GM12878 (cell line): Measurements from ENCODE around the gene RAP1A. TPM values are rescaled to one million over a fixed set of nuclear protein-coding genes. Genes with fewer than 3 reads are reported as not detected.
A peak's percentile ranks its signal among the peaks of the same experiment; 100 is the strongest.

Experiments used
- ATF3 ChIP-seq: IDR thresholded peaks from 2 replicates; pipeline ENCODE4 v1.6.1; 2011; ENCODE audit warnings: low read depth, mild to moderate bottlenecking, low read length, moderate library complexity, borderline replicate concordance; ENCODE audit errors: extremely low read depth
- BHLHE40 ChIP-seq, 2 experiments: fragments of 450-650 bp in 1 of 2; IDR thresholded peaks; 2 replicates each; pipeline ENCODE4 v1.6.1; 2011 to 2017; ENCODE audit warnings: low read depth in 2 of 2, borderline replicate concordance in 1 of 2, improper control_type of control experiment in 1 of 2, low read length in 1 of 2, mild to moderate bottlenecking in 1 of 2
- CBX5 ChIP-seq: sonication (generic); IDR thresholded peaks from 2 replicates; pipeline ENCODE4 v1.6.1; 2016; ENCODE audit warnings: low read depth, moderate library complexity, mild to moderate bottlenecking, inconsistent platforms
- CEBPZ ChIP-seq: fragments of 150-350 bp; IDR thresholded peaks from 2 replicates; pipeline ENCODE4 v1.6.1; 2016; ENCODE audit warnings: low read depth, low read length
- CREB1 ChIP-seq: IDR thresholded peaks from 2 replicates; pipeline ENCODE4 v1.6.1; 2012; ENCODE audit warnings: low read depth, mild to moderate bottlenecking, inconsistent platforms
- CTCF ChIP-seq, 3 experiments: IDR thresholded peaks in 2 of 3; conservative IDR thresholded peaks in 1 of 3; 2 replicates each; pipeline ENCODE4 v1.5.1; 2011; ENCODE audit warnings: low read depth in 3 of 3, low read length in 3 of 3, mild to moderate bottlenecking in 3 of 3, control low read depth in 2 of 3, moderate library complexity in 2 of 3, inconsistent platforms in 1 of 3, mixed read lengths in 1 of 3; ENCODE audit not compliant: control insufficient read depth in 2 of 3, insufficient read depth in 1 of 3; ENCODE audit errors: extremely low read depth in 1 of 3
- EP300 ChIP-seq, 2 experiments: fragments of 150-350 bp in 1 of 2; IDR thresholded peaks; 2 replicates each; pipeline ENCODE4 v1.6.1; 2011 to 2012; ENCODE audit warnings: low read depth in 2 of 2, low read length in 2 of 2, borderline replicate concordance in 1 of 2, improper control_type of control experiment in 1 of 2, inconsistent platforms in 1 of 2; ENCODE audit not compliant: control insufficient read depth in 1 of 2
- ESRRA ChIP-seq: IDR thresholded peaks from 2 replicates; pipeline ENCODE4 v1.6.1; 2012; ENCODE audit warnings: mild to moderate bottlenecking, low read length, improper control_type of control experiment
- LARP7 ChIP-seq: fragments of 450-650 bp; IDR thresholded peaks from 2 replicates; pipeline ENCODE4 v1.6.1; 2017; ENCODE audit warnings: mild to moderate bottlenecking
- MYC ChIP-seq: IDR thresholded peaks from 2 replicates; pipeline ENCODE4 v1.6.1; 2011; ENCODE audit warnings: mild to moderate bottlenecking, low read length, moderate library complexity, inconsistent platforms; ENCODE audit not compliant: insufficient read depth, insufficient replicate concordance, insufficient read length, severe bottlenecking
- NRF1 ChIP-seq: conservative IDR thresholded peaks from 2 replicates; pipeline ENCODE4 v1.6.1; 2011; ENCODE audit warnings: mild to moderate bottlenecking, low read depth, low read length, improper control_type of control experiment
- PKNOX1 ChIP-seq: fragments of 450-650 bp; IDR thresholded peaks from 2 replicates; pipeline ENCODE4 v1.6.1; 2016; ENCODE audit warnings: mild to moderate bottlenecking
- RAD21 ChIP-seq: IDR thresholded peaks from 2 replicates; pipeline ENCODE4 v1.6.1; 2011; ENCODE audit warnings: mild to moderate bottlenecking, low read depth, low read length, moderate library complexity; ENCODE audit not compliant: insufficient read depth
- RB1 ChIP-seq: fragments of 450-650 bp; formaldehyde crosslinking; IDR thresholded peaks from 2 replicates; pipeline ENCODE4 v1.6.1; 2017; ENCODE audit warnings: mild to moderate bottlenecking, borderline replicate concordance
- SPI1 ChIP-seq: IDR thresholded peaks from 2 replicates; pipeline ENCODE4 v1.6.1; 2011; ENCODE audit warnings: low read depth, mild to moderate bottlenecking, low read length, moderate library complexity, borderline replicate concordance; ENCODE audit not compliant: insufficient read depth
- STAT1 ChIP-seq: fragments of 450-650 bp; conservative IDR thresholded peaks from 2 replicates; pipeline ENCODE4 v1.6.1; 2014; ENCODE audit warnings: antibody characterized with exemption, mild to moderate bottlenecking
- ZNF217 ChIP-seq: fragments of 450-650 bp; IDR thresholded peaks from 2 replicates; pipeline ENCODE4 v1.6.1; 2017; ENCODE audit warnings: antibody characterized with exemption, mild to moderate bottlenecking
- ZNF622 ChIP-seq: fragments of 450-650 bp; IDR thresholded peaks from 2 replicates; pipeline ENCODE4 v1.6.1; 2017; ENCODE audit warnings: mild to moderate bottlenecking, inconsistent platforms
- polyA plus RNA-seq, 11 experiments: library from polyadenylated mRNA; depleted of rRNA in 4 of 11; unstranded in 6 of 11; stranded (reverse) in 5 of 11; fragments of >200 nt; fragmentation: Nextera tagmentation in 4 of 11; fragmentation: Illumina TruSeq in 1 of 11; extraction: Ambion mirVana in 4 of 11; extraction: Trizol in 1 of 11; gene quantifications; 1 replicate in 1 of 11; 2 replicates in 10 of 11; pipeline versions ENCODE4 v1.2.1 to v1.2.3, GENCODE V29; 2011 to 2016; ENCODE audit warnings: inconsistent platforms in 2 of 11, missing spikeins in 2 of 11, low read depth in 1 of 11
- total RNA-seq, 4 experiments: library from RNA; depleted of rRNA in 3 of 4; stranded (reverse); fragments of >200 nt in 3 of 4; fragmentation: Illumina TruSeq in 1 of 4; extraction: Trizol in 1 of 4; gene quantifications; 2 replicates each; pipeline versions ENCODE4 v1.2.1 to v1.2.3, GENCODE V29; 2013 to 2021

The RAP1A gene
- total and polyA plus RNA-seq, 10 of the 15 experiments (the other 5 are each of a cell fraction or from before 2014, with no cell fraction given) = 38.4 to 213 (median 86.0) TPM

GRCh38 chr1:111747282-111747734 is 127.7 kb downstream of the RAP1A start (continued):
- TF ChIP-seq SPI1 (no peak), ESRRA (peak; percentile 31; the same call in 1 of the 2 replicates), CBX5 (peak; percentile 90; the same call in 1 of the 2 replicates), STAT1 (no peak), EP300 (IDR thresholded peaks at IDR 0.05; ENCODE audit: borderline replicate concordance in 1 of 2, control insufficient read depth in 1 of 2, low read depth in 2 of 2, low read length in 2 of 2) (no peak), NRF1 (no peak), RAD21 (peak; percentile 62), ATF3 (no peak), RB1 (peak; percentile 63; the same call in 1 of the 2 replicates), BHLHE40 (IDR thresholded peaks at IDR 0.05; ENCODE audit: borderline replicate concordance in 1 of 2, low read depth in 2 of 2, low read length in 1 of 2) (no peak), CTCF (IDR thresholded peaks at IDR 0.05 in 2 of 3, conservative IDR thresholded peaks at IDR 0.05 in 1 of 3; ENCODE audit: control insufficient read depth in 2 of 3, extremely low read depth in 1 of 3, insufficient read depth in 1 of 3, low read depth in 3 of 3, low read length in 3 of 3) (peak; percentile 63 to 88 (median 65)), LARP7 (no peak), PKNOX1 (0 out of 2 replicates have a peak, but pooled peaks have one; percentile 6), CREB1 (peak; percentile 52; the same call in 1 of the 2 replicates), ZNF622 (no peak), ZNF217 (no peak), CEBPZ (peak; percentile 64), MYC (no peak)
